Measurements from ENCODE around the gene APOL3. TPM values are rescaled to one million over a fixed set of nuclear protein-coding genes. Genes with fewer than 3 reads are reported as not detected.

Gene APOL3
- polyA plus RNA-seq, 1 of the 3 experiments (the other 2 are of a cell fraction), result 1.1 TPM

GRCh38 chr22:36177160-36177559, 16.6 kb upstream of the APOL3 start:
- CTCF ChIA-PET, result interaction anchor here (1.3 to 2.4 kb wide), 4 partner anchors 77 to 111 kb away, joined by 3 to 7 read pairs (median 4); no protein-coding TSS in a partner anchor
- H3K27ac ChIP-seq (ENCODE audit: low read depth in 2 of 2, low read length in 1 of 2), result no peak overlapping the region
- H3K27me3 ChIP-seq (ENCODE audit: insufficient read depth), result no peaks in the 10 kb centered on the region
- no peak overlapping the region for H2AFZ ChIP-seq (ENCODE audit: low read depth)
- H3K9me3 ChIP-seq, result no peaks in the 10 kb centered on the region
- H3K4me2 ChIP-seq, result no peak overlapping the region
- no peak overlapping the region for H3K9ac ChIP-seq
- H3K4me1 ChIP-seq (ENCODE audit: control insufficient read depth in 1 of 2, insufficient read depth in 2 of 2, low read depth in 1 of 2, low read length in 1 of 2), result peaks cover 0 to 6% of the 10 kb centered on the region in 2 experiments; a peak in 1 of 4 replicates
- H3K36me3 ChIP-seq (replicated peaks in 1 of 2; ENCODE audit: control insufficient read depth in 1 of 2, insufficient read depth in 2 of 2, low read length in 1 of 2), result no peaks in the 10 kb centered on the region
- TF ChIP-seq USF2 (IDR thresholded peaks at IDR 0.05; ENCODE audit: borderline replicate concordance, low read depth, low read length), result no peak
- TF ChIP-seq RXRA (IDR thresholded peaks at IDR 0.05; ENCODE audit: borderline replicate concordance, low read depth), result no peak
- no peak for TF ChIP-seq NFIC (IDR thresholded peaks at IDR 0.05; ENCODE audit: borderline replicate concordance)
- TF ChIP-seq ZBTB33 (IDR thresholded peaks at IDR 0.05; ENCODE audit: borderline replicate concordance, low read depth), result no peak
- no peak for TF ChIP-seq NRF1 (IDR thresholded peaks at IDR 0.05; ENCODE audit: low read depth, low read length)
- TF ChIP-seq FOXM1 (IDR thresholded peaks at IDR 0.05; ENCODE audit: low read depth), result no peak
- TF ChIP-seq MXI1 (IDR thresholded peaks at IDR 0.05; ENCODE audit: low read depth, low read length), result no peak
- no peak for TF ChIP-seq EZH2phosphoT487 (IDR thresholded peaks at IDR 0.05; ENCODE audit: borderline replicate concordance, low read depth)
- no peak for TF ChIP-seq TAF1 (IDR thresholded peaks at IDR 0.05; ENCODE audit: borderline replicate concordance, low read depth, low read length)
- no peak for TF ChIP-seq PBX3 (IDR thresholded peaks at IDR 0.05)
- H3K4me3 ChIP-seq (ENCODE audit: low read depth in 2 of 2, low read length in 1 of 2), result no peak overlapping the region
- no peak for DNase-seq
- no peaks in the 10 kb centered on the region for H3K79me2 ChIP-seq (ENCODE audit: insufficient read depth)
- H3F3A ChIP-seq (replicated peaks; ENCODE audit: insufficient read depth), result no peaks in the 10 kb centered on the region
- no peaks in the 10 kb centered on the region for H3K9me2 ChIP-seq
- 74% methylated on average over 3 of the region's 3 CpGs for WGBS (ENCODE audit: low lambda C conversion rate)
- POLR2A ChIA-PET, result no interaction called here
- no peaks in the 10 kb centered on the region for H4K20me1 ChIP-seq (ENCODE audit: insufficient read depth)

GRCh38 chr22:36175892-36176291, 15.3 kb upstream of the APOL3 start:
- H2AFZ ChIP-seq (ENCODE audit: low read depth), result no peak overlapping the region

More at GRCh38 chr22:36175892-36176291, 15.3 kb upstream of the APOL3 start:
- Histone ChIP-seq H3K9ac (no peak overlapping the region), H3K9me3 (no peaks in the 10 kb centered on the region), H3K27ac (ENCODE audit: low read depth in 2 of 2, low read length in 1 of 2) (no peak overlapping the region), H3K36me3 (replicated peaks in 1 of 2; ENCODE audit: control insufficient read depth in 1 of 2, insufficient read depth in 2 of 2, low read length in 1 of 2) (no peaks in the 10 kb centered on the region), H3K4me3 (ENCODE audit: low read depth in 2 of 2, low read length in 1 of 2) (no peak overlapping the region), H3K4me1 (ENCODE audit: control insufficient read depth in 1 of 2, insufficient read depth in 2 of 2, low read depth in 1 of 2, low read length in 1 of 2) (peaks cover 0 to 8% of the 10 kb centered on the region in 2 experiments; a peak in 1 of 4 replicates), H3K4me2 (no peak overlapping the region), H4K20me1 (ENCODE audit: insufficient read depth) (no peaks in the 10 kb centered on the region), H3F3A (replicated peaks; ENCODE audit: insufficient read depth) (no peaks in the 10 kb centered on the region), H3K79me2 (ENCODE audit: insufficient read depth) (no peaks in the 10 kb centered on the region), H3K9me2 (no peaks in the 10 kb centered on the region), H3K27me3 (ENCODE audit: insufficient read depth) (no peaks in the 10 kb centered on the region)
- no peak for DNase-seq
- ChIA-PET POLR2A (no interaction called here), CTCF (interaction anchor here (1.2 to 1.5 kb wide), 5 partner anchors 10 to 110 kb away, joined by 3 to 7 read pairs (median 3); no protein-coding TSS in a partner anchor)
- WGBS (ENCODE audit: low lambda C conversion rate), result 5% methylated on average over 1 of the region's 1 CpG
- TF ChIP-seq CTCF (IDR thresholded peaks at IDR 0.05) (peak; percentile 21; the same call in 1 of the 2 replicates), ELF1 (IDR thresholded peaks at IDR 0.05) (no peak)

All from SK-N-SH (cell line).